ENCODE data around the gene PERM1.

PERM1 gene

DNA sequence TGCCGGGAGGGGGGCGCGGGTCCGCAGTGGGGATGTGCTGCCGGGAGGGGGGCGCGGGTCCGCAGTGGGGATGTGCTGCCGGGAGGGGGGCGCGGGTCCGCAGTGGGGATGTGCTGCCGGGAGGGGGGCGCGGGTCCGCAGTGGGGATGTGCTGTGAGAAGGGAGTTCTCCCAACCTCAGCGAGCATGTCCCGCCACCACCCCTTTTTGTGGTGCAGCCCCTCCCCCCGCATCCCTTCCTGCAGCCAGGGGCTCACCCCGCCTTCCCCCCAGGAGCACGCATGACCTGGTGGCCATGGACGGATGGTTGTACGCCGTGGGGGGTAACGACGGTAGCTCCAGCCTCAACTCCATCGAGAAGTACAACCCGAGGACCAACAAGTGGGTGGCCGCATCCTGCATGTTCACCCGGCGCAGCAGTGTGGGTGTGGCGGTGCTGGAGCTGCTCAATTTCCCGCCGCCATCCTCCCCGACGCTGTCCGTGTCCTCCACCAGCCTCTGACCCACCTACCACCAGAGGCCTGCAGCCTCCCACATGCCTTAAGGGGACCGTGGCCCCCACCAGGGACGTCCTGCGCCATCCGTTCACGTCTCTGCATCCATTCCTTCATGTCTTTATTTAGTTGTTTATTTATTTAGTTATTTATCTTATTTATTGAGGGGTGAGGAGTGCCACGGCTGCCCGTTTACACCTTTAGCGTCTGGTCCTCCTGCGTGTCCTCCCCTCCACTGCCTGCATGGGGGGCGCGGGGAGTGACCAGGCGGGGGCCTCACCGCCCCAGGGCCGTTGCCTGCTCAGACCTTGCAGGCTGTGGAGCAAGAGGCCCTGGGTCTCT lies 17.0 kb downstream of the PERM1 start:
- DNase-seq (ENCODE audit: low read depth, low spot score), result no peak

DNA sequence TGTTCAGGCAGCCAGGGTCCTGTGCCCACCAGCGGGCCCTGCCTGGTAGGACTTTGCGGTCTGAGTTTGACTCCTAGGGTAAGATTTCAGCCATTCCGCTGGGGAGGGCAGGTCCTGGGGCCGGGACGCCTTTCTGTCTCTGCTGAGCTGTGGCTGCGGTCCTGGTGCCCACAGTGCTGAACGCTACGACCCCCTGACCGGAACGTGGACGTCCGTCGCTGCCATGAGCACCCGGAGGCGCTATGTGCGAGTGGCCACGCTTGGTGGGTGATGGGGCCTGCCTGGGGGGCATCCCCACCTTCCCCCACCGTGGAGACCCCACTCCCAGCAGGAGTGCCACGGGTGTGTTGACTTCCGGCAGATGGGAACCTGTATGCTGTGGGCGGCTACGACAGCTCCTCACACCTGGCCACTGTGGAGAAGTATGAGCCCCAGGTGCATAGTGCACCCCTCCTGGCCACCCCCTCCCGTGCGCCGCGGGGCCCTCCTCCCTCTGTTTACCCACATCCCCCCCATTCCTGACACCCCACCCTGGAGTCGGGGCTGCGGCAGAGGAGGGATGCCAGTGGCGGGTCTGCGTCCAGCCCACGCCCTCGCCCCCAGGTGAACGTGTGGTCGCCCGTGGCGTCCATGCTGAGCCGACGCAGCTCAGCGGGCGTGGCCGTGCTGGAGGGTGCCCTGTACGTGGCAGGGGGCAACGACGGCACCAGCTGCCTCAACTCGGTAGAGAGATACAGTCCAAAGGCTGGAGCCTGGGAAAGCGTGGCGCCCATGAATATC lies 18.0 kb downstream of the PERM1 start:
- no peak for DNase-seq (ENCODE audit: low read depth, low spot score)

DNA sequence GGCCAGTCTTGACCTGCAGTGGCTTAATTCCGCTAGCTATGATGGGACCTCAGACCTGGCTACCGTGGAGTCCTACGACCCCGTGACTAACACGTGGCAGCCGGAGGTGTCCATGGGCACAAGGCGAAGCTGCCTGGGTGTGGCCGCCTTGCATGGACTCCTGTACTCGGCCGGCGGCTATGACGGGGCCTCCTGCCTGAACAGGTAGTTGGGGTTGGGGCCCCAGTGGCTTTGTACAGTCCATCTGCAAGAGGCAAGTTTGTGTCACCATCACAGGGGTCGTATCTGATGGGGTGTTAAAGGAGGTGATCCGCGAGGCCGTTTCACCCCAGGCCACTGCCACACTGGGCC lies 18.6 kb downstream of the PERM1 start:
- no peak for DNase-seq (ENCODE audit: low read depth, low spot score)

DNA sequence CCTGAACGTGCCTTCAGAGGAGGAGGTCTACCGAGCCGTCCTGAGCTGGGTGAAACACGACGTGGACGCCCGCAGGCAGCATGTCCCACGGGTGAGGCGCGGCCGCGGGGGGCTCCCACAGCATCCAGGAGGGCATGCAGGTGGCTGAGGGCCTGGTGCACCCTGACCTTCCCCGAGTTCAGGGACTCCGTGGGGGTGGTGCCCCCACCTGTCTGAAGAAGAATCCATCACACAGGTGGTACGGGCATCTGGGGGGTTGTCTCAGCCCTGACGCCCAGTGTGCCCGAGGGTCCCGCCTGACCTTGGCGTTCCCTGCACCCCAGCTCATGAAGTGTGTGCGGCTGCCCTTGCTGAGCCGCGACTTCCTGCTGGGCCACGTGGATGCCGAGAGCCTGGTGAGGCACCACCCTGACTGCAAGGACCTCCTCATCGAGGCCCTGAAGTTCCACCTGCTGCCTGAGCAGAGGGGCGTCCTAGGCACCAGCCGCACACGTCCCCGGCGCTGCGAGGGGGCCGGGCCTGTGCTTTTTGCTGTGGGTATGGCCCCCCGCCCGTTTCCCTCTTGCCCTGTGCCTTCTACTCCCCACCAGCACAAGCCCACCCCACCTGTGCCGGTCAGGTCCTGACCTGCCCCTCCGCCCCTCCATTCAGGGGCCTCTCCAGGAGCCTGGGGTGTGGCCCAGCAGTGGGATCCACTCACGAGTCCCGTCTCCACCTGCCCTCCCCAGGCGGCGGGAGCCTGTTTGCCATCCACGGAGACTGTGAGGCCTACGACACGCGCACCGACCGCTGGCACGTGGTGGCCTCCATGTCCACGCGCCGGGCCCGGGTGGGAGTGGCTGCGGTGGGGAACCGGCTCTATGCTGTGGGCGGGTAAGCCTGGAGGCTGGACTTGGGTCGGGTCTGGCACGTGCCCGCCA lies 19.3 kb downstream of the PERM1 start:
- DNase-seq (ENCODE audit: low read depth, low spot score), result no peak

DNA sequence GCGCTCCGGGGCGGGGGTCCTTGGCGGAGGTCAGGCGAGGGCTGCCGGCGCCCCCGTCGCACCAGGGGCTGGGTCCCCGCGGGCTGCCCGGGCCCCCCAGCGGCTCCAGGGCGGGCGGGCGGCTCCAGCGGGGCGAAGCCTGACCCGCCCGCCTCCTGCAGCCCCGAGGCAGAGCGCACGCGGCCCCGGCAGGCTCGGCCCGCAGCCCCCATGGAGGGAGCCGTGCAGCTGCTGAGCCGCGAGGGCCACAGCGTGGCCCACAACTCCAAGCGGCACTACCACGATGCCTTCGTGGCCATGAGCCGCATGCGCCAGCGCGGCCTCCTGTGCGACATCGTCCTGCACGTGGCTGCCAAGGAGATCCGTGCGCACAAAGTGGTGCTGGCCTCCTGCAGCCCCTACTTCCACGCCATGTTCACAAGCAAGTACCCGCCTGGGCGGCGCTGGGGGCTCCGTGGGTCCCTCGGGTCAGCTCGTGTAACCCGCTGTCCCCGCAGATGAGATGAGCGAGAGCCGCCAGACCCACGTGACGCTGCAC lies 20.7 kb downstream of the PERM1 start:
- no peak for DNase-seq (ENCODE audit: low read depth, low spot score)

DNA sequence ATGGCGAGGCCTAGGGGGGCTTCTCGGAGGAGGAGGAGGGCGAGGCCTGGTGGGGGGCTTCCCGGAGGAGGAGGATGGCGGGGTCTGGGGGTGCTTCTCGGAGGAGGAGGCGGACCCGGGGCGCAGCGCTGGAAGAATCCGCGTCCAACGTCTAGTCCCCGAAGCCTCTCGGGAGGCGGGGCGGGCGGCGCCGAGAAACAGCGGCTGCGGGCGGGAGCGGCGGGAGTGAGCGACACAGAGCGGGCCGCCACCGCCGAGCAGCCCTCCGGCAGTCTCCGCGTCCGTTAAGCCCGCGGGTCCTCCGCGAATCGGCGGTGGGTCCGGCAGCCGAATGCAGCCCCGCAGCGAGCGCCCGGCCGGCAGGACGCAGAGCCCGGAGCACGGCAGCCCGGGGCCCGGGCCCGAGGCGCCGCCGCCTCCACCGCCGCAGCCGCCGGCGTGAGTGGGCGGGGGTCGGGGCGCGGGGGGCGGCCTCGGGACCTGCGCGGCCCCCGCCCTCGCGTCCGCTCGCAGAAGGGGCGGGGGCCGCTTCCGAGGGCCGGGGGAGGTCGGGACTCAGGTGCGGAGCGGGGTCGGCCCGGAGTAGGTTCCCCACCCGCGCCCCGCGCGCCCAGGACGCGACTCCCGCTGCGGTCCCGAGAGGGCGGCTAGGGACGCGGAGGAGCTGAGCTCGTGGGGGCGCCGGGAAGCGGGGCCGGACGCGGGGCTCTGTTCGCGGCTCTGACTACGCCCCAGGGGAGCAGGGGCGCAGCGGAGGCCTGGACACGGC lies 21.3 kb downstream of the PERM1 start, which contains the start of gene KLHL17:
KLHL17 (plus strand) TSS at position 222 of the 769 bp plus-strand sequence; CDS start at position 332, 110 bp downstream.
- no peak for DNase-seq (ENCODE audit: low read depth, low spot score)

DNA sequence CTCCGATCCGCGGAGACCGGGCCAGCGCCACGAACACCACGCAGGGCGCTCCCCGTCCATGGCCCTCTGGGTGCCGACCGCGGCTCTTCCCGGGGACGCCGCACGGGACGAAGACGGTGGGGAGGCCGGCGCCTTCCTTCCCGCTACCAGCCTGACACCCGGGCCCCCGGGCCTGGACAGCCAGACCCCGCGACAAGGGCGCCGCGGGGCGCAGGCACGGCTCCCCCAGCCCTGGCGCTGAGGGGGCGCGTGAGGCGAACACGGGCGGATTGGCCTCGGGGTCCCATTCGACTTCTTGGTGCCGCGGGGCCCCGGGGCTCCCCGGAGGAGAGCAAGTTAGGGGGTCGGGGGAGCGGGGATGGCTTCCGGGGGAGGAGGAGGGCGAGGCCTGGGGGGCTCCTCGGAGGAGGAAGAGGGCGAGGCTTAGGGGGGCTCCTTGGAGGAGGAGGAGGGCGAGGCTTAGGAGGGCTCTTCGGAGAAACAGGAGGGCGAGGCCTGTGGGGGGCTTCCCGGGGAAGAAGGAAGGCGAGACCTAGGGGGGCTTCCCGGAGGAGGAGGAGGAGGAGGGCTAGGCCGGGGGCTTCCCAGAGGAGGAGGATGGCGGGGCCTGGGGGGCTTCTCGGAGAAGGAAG lies 22.0 kb downstream of the PERM1 start:
- no peak for DNase-seq (ENCODE audit: low read depth, low spot score)

DNA sequence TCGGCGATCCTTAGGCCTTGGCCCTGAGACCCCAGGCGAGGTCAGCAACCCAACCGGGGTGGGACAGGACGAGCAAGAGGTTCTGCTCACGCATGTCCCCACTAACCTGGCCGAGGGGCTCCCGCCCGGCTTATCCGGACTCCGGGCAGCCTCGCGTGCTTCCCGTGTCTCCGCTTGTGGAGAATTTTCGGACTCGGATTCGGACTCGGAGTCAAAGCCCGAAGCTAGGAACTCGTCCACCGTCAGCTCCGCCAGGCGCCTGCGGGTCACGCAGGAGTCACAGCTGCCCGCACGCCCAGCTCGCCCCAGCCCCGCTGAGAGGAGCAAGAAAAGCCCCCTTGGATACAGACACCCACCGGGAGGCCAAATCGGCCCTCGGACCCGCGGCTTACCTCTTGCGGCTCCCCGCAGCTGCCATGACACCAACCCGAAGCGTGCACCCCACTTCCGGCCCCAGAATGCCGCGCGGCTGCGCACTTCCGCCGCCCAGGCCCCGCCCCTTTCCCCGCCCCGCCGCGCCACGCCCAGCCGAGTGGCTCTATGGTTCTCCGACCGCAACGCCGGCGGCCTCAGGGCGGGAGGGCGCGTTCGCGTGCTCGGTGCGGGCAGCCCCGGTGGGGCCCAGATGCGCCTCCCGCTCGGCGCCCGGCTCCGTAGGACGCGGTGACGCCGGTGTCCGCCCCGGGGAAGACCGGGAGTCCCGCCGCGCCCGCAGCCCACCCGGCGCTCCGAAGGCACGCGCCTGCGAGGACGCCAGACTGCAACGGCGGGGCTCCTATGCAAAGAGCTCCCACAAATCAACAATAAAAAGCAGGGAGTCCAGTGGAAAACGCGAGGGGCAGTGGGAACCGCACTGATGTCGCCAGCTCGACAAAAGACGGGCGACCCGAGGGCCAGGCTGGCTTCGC lies 22.8 kb downstream of the PERM1 start, which contains the start of gene NOC2L:
NOC2L (minus strand) TSS at position 434 of the 908 bp plus-strand sequence; CDS start at position 418, 16 bp downstream.
- DNase-seq (ENCODE audit: low read depth, low spot score), result no peak

DNA sequence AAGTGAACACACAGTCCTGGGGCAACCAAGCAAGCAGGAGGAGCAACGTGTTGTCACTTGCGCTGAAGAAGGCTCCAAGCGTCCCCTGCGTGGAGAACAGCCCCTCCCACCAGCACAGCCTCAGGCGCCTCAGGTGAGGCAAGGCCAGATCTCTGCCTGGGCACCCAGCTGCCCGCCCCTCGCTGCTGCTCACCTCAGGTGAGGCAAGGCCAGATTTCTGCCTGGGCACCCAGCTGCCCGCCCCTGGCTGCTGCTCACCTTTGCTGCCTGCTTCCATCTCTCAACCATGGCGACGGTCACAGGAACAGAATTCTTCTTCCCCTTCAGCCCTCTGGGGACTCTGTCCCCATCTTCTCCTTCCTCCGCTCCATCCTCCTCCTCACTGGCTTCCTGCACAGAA lies 25.3 kb downstream of the PERM1 start:
- DNase-seq (ENCODE audit: low read depth, low spot score), result no peak

DNA sequence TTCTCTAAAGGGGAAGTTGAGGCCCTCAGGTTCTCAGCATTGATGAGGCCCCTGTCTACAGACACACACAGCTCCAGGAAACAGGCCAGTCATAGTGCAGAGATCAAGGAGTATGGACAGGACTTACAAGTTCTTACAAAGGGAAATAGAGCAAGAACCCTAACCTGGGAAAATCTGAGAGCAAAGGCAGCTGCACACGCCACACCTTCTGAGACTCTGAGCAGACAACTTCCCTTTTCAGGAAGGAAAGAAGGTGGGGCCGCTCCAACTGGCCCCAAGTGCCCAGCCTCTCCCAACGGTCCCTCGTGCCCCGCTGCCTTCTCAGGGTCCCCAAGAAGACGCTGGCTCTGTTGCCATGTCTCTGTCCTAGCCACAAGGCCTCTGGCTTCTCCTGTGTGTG lies 26.4 kb downstream of the PERM1 start:
- DNase-seq (ENCODE audit: low read depth, low spot score), result no peak

DNA sequence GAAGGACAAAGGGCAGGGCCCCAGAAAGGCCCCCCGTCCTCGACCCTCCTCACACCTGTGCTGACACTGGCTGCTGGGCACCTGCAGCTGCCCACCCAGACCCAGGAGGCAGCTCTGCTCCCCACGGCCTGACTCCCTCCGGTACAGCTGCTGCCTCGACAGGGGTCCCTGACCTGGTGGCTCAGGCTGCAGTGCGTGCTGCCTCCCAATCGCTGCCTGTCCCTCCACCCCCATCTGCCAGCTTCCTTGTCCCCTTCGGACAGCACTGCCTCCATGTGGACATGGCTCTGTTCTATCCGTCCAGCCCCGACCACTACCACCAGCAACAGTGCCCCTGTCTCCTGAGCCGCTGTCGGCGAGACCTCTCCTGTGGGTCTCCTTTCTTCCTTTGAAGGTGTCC lies 27.0 kb downstream of the PERM1 start:
- DNase-seq (ENCODE audit: low read depth, low spot score), result no peak

DNA sequence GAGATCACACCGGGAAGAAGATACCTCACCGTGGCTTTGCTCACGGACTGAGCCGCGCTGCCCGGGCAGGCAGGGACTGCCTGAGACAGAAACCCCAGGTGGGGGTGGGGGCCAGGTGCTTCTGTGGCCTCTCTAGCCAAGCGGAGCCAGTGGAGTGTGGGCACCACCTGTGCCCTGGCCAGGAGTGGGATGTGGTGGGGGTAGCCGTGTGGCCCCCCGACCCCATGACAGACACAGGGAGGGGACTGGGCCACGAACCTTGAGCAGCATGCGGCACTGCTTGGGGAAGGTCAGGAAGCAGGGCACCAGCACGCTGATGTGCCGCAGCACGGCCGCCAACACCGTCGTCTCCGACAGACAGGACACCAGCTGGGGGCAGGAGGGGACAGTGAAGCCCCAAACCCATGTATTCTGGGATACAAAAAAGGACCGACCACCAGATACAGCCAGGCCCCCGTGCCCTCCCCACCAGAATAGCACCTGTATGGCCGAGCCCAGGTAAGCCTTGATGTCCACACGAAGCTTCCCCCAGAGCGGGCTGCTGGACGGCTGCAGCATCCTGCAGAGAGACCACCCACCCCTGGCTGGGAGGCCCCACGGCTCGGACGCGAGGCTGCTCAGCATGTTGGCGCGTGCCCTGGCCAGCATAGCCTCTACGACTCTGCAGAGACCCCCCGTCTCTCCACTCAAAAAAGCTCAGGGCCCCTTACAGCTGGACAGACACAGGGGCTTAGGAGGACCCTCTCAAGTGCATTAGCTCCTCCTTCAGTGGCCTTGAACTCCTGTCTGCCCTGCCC lies 28.2 kb downstream of the PERM1 start:
- DNase-seq (ENCODE audit: low read depth, low spot score), result no peak

DNA sequence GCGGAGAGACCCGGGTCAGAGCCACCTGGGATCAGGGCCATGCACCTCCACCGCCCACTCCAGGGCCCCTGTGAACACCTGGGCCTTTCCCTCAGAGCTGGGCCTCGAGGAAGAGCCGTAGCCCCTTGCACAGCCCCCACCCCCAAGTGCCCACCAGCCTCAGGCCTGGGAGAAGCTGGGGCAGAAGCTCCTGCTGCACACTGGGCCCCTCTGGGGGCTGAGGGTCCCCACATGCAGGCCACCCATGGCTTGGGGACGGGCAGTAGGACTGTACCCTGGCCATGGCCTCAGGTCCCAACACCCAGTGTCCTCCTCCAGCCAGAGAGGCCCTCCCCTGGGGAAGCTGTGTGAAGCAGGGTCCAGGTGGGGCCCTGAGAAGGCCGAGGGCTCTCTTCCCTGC lies 29.3 kb downstream of the PERM1 start:
- DNase-seq (ENCODE audit: low read depth, low spot score), result no peak

DNA sequence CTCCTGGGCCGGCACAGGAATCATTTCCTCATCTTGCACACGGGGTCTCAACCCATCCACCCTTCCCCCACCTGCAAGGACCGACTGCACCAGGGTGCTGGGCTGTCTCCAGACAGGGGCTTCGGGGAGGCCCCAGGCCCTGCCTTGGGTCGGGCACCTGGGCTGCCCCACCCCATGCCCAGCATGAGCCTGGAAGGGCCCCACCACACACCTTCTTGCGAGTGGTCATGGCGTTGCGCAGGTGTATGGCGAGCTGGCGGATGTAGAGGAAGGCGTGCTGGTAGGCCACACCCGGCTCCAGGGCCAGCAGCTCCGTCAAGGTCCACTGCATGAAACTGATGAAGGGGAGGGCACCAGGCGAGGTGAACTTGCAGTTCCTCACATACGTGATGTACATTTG lies 29.7 kb downstream of the PERM1 start:
- DNase-seq (ENCODE audit: low read depth, low spot score), result no peak

DNA sequence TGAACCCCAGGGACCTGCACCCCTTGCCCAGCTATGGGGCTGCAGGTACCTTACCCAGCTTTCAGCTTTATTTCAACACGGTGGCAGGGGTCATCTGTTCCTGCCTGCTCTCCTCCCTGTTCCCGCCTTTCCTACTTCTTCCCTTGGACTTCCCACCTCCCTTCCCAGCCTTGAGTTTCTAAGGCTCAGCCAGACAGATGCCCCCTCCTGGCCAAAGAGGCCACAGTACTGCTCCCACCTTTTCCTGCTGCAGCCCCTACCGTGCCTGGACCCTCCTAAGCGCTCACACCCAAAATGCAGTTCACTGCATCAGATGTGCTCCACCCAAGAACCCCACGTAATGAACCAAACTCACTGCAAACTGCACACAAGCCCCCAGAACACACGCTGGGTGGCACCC lies 30.5 kb downstream of the PERM1 start:
- DNase-seq (ENCODE audit: low read depth, low spot score), result no peak

DNA sequence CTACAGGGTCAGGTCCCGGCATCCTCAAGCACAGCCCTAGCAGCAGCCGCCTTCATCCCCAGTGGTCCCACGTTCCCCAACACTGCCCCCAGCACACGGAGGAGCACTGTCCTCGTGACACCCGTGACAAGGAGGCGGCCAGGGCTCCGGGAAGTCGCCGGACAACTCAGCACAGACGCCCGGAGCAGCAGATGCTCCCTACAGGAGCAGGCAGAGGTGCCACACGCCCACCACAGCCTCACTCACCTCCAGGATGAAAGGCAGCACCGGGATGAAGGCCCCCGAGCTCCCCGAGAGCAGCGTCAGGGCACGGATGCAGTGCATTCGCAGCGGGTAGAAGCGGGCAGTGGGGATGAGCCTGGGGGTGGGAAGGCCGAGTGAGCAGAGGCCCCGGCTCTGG lies 31.0 kb downstream of the PERM1 start:
- no peak for DNase-seq (ENCODE audit: low read depth, low spot score)

DNA sequence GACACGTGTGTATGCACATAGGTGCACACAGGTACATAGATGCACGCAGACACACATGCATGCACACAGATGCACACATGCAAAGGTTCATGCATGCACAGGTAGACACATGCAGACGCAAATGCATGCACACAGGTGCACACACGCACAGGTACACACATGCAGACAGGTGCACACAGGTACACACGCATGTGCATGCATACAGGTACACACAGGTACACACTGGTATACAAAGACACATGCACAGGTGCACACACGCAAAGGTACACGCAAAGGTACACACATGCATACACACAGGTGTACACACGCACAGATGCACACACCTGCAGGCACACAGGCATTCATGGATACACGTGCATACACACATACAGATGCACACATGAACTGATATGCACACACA lies 31.6 kb downstream of the PERM1 start:
- no peak for DNase-seq (ENCODE audit: low read depth, low spot score)

DNA sequence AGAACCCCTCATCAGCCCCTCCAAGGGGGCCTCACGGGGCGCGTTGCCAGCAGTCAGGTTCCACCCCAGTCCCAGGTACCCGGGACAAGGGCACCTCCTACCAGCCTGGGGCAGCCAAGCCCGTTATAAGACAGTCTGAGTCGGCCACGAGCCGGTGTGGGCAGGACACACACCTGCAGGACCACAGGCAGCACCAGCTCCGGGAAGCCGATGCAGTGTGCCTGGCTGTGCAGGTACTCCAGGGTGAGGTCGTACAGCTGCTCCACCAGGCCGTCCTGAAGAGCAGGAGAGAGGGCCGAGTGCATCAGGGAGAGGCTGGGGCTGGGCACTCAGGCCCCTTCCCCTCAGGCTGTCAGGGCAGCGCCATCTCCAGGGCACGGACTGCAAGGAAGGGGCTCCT lies 33.9 kb downstream of the PERM1 start:
- no peak for DNase-seq (ENCODE audit: low read depth, low spot score)
